CD14-positive monocyte (primary cell): ENCODE data around the gene DHRS12. TPM values are rescaled to one million over a fixed set of nuclear protein-coding genes. Genes with fewer than 3 reads are reported as not detected.

Source experiments
- DNase-seq, 3 donors: peaks; one replicate each; pipeline ENCODE4 v3.0.0-alpha.2; 2011 to 2022
- H2AFZ ChIP-seq: 2 replicates; pipeline ENCODE4 v1.6.0; 2012; ENCODE audit warnings: mild to moderate bottlenecking, low read depth, low read length, inconsistent platforms; ENCODE audit not compliant: insufficient read depth, poor library complexity, severe bottlenecking
- H3K27ac ChIP-seq, 2 donors: 1 replicate in 1 of 2; 2 replicates in 1 of 2; pipeline ENCODE4 v1.5.1; 2012 to 2013; ENCODE audit warnings: low read length in 2 of 2, control low read depth in 1 of 2, inconsistent platforms in 1 of 2, low read depth in 1 of 2, mild to moderate bottlenecking in 1 of 2
- H3K27me3 ChIP-seq, 2 donors: one replicate each; pipeline versions ENCODE4 v1.6.0 to v1.6.1; 2011 to 2013; ENCODE audit warnings: low read length in 2 of 2; ENCODE audit not compliant: control insufficient read depth in 2 of 2, insufficient read depth in 2 of 2
- H3K36me3 ChIP-seq, 2 donors: replicated peaks in 1 of 2; 1 replicate in 1 of 2; 2 replicates in 1 of 2; pipeline versions ENCODE4 v1.5.1 to v1.6.1; 2012 to 2013; ENCODE audit warnings: low read length in 2 of 2, control low read depth in 1 of 2, inconsistent platforms in 1 of 2, mild to moderate bottlenecking in 1 of 2; ENCODE audit not compliant: insufficient read depth in 2 of 2, control insufficient read depth in 1 of 2
- H3K4me1 ChIP-seq, 2 donors: 1 replicate in 1 of 2; 2 replicates in 1 of 2; pipeline versions ENCODE4 v1.5.1 to v1.6.1; 2012 to 2013; ENCODE audit warnings: low read length in 2 of 2, control low read depth in 1 of 2, inconsistent platforms in 1 of 2, mild to moderate bottlenecking in 1 of 2, moderate library complexity in 1 of 2; ENCODE audit not compliant: insufficient read depth in 2 of 2, control insufficient read depth in 1 of 2
- H3K4me2 ChIP-seq: replicated peaks from 2 replicates; pipeline ENCODE3; 2012; ENCODE audit warnings: low read length, moderate library complexity, mild to moderate bottlenecking; ENCODE audit not compliant: poor library complexity, severe bottlenecking; ENCODE audit errors: extremely low read depth
- H3K4me3 ChIP-seq, 3 experiments: fragments of 200-600 bp in 1 of 3; sonication (generic) in 1 of 3; replicated peaks in 1 of 3; 1 replicate in 2 of 3; 2 replicates in 1 of 3; pipeline ENCODE4 v1.5.1; 2011 to 2013; ENCODE audit warnings: low read length in 3 of 3, mild to moderate bottlenecking in 3 of 3, control low read depth in 2 of 3, low read depth in 2 of 3, inconsistent platforms in 1 of 3, moderate library complexity in 1 of 3
- H3K79me2 ChIP-seq: 2 replicates; pipeline ENCODE4 v1.6.0; 2012; ENCODE audit warnings: mild to moderate bottlenecking, control low read depth, inconsistent platforms, low read length, moderate library complexity; ENCODE audit not compliant: insufficient read depth
- H3K9ac ChIP-seq: 2 replicates; pipeline ENCODE4 v1.6.0; 2017; ENCODE audit warnings: low read length, mild to moderate bottlenecking; ENCODE audit not compliant: insufficient read depth, poor library complexity, severe bottlenecking
- H3K9me3 ChIP-seq, 2 donors: replicated peaks in 1 of 2; 1 replicate in 1 of 2; 2 replicates in 1 of 2; pipeline versions ENCODE4 v1.5.1 to v1.6.1; 2012 to 2013; ENCODE audit warnings: low read length in 2 of 2, control low read depth in 1 of 2; ENCODE audit not compliant: control insufficient read depth in 1 of 2, insufficient read depth in 1 of 2
- H4K20me1 ChIP-seq: 2 replicates; pipeline ENCODE4 v1.6.0; 2012; ENCODE audit warnings: mild to moderate bottlenecking, low read length, control low read depth, moderate library complexity; ENCODE audit not compliant: insufficient read depth
- H3K27ac Mint-ChIP-seq, 7 donors: one replicate each; pipeline ENCODE4 v1.8.0; 2020; ENCODE audit warnings: mild to moderate bottlenecking in 7 of 7, mixed read lengths in 7 of 7, moderate library complexity in 6 of 7, inconsistent platforms in 2 of 7
- H3K27me3 Mint-ChIP-seq, 3 donors: one replicate each; pipeline ENCODE4 v1.8.0; 2021 to 2022; ENCODE audit warnings: low read depth in 3 of 3, mild to moderate bottlenecking in 3 of 3, mixed read lengths in 3 of 3, moderate library complexity in 3 of 3, inconsistent platforms in 1 of 3
- H3K36me3 Mint-ChIP-seq, 2 donors: one replicate each; pipeline ENCODE4 v1.8.0; 2020; ENCODE audit warnings: mixed read lengths in 2 of 2, inconsistent platforms in 1 of 2, mild to moderate bottlenecking in 1 of 2
- H3K4me1 Mint-ChIP-seq: one replicate; pipeline ENCODE4 v1.8.0; 2020; ENCODE audit warnings: mild to moderate bottlenecking, mixed read lengths
- H3K4me3 Mint-ChIP-seq, 2 donors: one replicate each; pipeline ENCODE4 v1.8.0; 2020; ENCODE audit warnings: mild to moderate bottlenecking in 2 of 2, mixed read lengths in 2 of 2, moderate library complexity in 1 of 2
- H3K9me3 Mint-ChIP-seq, 7 donors: one replicate each; pipeline ENCODE4 v1.8.0; 2020 to 2022; ENCODE audit warnings: mixed read lengths in 7 of 7, mild to moderate bottlenecking in 6 of 7, moderate library complexity in 6 of 7, inconsistent platforms in 2 of 7
- WGBS: methylation state at CpG from one replicate; pipeline ENCODE4 v1.1.5; 2013; ENCODE audit warnings: missing lambda C conversion rate; ENCODE audit not compliant: insufficient coverage; 5-methylcytosine and 5-hydroxymethylcytosine counted together
- intact Hi-C, 2 donors: fragments of 100-400 bp; cut with micrococcal nuclease; formaldehyde crosslinking; loops; one replicate each; pipeline versions ENCODE4 v1.15.0 to v1.15.1; 2023
- polyA plus RNA-seq, 3 donors: library from polyadenylated mRNA; depleted of rRNA in 1 of 3; unstranded in 2 of 3; stranded (reverse) in 1 of 3; fragments of 300-500 nt in 2 of 3; fragments of >200 nt in 1 of 3; fragmentation: Illumina TruSeq in 2 of 3; gene quantifications; 1 replicate in 2 of 3; 2 replicates in 1 of 3; pipeline ENCODE4 v1.2.3, GENCODE V29; 2012 to 2021
- TF ChIP-seq, protein P1 (sequence below): fragments of 200-600 bp; IDR thresholded peaks from one replicate; pipeline ENCODE4 v1.8.0; 2022; ENCODE audit warnings: antibody characterized with exemption, mild to moderate bottlenecking

Gene DHRS12
- polyA plus RNA-seq, 3 donors, result 7.6 to 20.2 (median 20.0) TPM

DNA sequence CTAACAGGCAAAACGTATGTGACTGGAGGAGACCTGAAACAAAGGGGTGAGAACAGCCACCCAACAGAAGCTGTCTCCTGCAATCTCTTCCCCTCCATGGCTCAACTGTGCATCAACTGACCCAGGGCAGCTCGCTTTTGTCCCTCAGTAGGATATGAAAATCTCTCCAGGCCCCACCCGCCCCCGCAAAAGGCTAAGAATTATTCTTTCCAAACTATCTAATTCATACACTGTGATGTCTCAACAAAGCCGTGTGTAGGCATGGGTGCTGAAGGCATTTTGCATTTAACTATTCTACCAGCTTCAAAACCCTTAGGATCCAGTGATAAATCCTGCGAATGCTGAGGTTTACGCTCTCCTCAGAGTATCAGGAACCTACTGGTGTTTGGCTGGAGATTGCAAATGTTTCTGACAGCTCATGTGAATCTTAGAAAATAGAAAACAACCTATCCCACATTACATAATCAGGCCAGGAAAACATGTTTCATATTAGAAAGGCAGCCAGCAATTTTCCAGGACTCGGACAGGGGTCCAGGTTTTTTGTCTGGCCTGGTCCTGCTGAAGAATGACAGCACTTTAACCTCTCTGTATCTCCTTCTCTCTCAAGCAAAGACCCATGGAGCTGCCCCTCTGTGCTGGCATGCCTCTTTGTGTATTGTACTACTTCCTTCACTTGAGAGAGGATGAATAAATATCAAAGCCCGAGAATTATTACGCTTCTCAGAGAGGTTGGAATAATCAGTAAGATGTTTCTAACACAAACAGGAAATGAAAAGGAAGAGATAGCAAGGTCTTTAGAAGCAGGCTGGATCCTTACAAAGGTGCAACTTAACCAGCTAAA lies 17.3 kb downstream of the DHRS12 start:
- Histone ChIP-seq H3K36me3 (peaks cover 0 to 2% of the 10 kb centered on the region in 2 donors), H3K4me3 (no peak overlapping the region), H3K4me2 (no peak overlapping the region), H3K9me3 (no peaks in the 10 kb centered on the region), H3K9ac (no peak overlapping the region), H3K4me1 (no peaks in the 10 kb centered on the region), H3K27me3 (no peaks in the 10 kb centered on the region), H4K20me1 (no peaks in the 10 kb centered on the region), H3K79me2 (no peaks in the 10 kb centered on the region), H3K27ac (no peak overlapping the region), H2AFZ (no peak overlapping the region)
- peak overlapping the region in 1 of 7 donors; percentile 36 for H3K27ac Mint-ChIP-seq
- intact Hi-C loops, result no loop called here
- no peaks in the 10 kb centered on the region for H3K9me3 Mint-ChIP-seq
- WGBS, result 93% methylated on average over 5 of the region's 10 CpGs
- H3K4me3 Mint-ChIP-seq, result no peak overlapping the region
- DNase-seq, result no peak
- peaks cover 3% of the 10 kb centered on the region for H3K4me1 Mint-ChIP-seq
- H3K27me3 Mint-ChIP-seq, result peaks cover 0 to 3% (median 0%) of the 10 kb centered on the region in 3 donors
- TF ChIP-seq, protein P1, sequence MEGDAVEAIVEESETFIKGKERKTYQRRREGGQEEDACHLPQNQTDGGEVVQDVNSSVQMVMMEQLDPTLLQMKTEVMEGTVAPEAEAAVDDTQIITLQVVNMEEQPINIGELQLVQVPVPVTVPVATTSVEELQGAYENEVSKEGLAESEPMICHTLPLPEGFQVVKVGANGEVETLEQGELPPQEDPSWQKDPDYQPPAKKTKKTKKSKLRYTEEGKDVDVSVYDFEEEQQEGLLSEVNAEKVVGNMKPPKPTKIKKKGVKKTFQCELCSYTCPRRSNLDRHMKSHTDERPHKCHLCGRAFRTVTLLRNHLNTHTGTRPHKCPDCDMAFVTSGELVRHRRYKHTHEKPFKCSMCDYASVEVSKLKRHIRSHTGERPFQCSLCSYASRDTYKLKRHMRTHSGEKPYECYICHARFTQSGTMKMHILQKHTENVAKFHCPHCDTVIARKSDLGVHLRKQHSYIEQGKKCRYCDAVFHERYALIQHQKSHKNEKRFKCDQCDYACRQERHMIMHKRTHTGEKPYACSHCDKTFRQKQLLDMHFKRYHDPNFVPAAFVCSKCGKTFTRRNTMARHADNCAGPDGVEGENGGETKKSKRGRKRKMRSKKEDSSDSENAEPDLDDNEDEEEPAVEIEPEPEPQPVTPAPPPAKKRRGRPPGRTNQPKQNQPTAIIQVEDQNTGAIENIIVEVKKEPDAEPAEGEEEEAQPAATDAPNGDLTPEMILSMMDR, result no peak
- peaks cover 18% of the 10 kb centered on the region in 2 donors for H3K36me3 Mint-ChIP-seq

DNA sequence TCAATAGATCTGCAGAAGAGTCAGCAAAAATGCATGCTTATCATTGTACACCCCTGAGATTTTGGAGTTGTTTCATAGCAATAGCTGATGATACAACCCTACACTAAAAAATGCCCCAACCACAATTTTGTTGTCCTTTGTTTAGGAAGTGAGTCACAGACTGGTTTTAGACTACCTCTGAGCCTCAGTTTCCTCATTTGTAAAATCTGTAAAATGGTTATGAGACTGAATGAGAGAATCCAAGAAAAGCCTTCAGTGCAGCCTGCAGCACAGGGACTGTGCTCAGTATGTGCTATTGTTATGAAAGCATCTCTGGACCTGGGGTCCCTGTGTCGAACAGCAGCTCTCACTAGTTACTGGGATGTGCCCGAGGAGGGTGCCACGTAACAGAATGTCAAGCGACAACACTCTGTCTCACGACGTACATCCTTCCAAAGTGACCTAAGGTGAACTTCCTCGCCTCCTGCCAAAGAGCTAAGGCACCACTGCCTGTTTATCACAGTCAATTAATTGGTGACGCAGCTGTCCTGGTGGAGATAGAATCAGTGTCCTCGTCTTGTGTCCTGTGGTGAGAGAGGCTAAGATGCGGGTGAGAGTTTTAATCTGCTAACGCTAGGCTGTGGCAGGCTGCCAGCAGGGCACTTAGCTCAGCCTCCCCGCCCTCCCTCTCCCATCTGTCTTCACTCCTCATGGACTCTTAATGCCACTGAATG lies 18.1 kb downstream of the DHRS12 start:
- H3K4me3 ChIP-seq, result no peak overlapping the region
- intact Hi-C loops, result no loop called here
- H4K20me1 ChIP-seq, result no peaks in the 10 kb centered on the region
- Mint-ChIP-seq H3K4me3 (no peak overlapping the region), H3K27ac (peak overlapping the region in 1 of 7 donors; percentile 36), H3K9me3 (no peaks in the 10 kb centered on the region), H3K4me1 (peaks cover 3% of the 10 kb centered on the region), H3K27me3 (peaks cover 0 to 3% (median 0%) of the 10 kb centered on the region in 3 donors), H3K36me3 (peaks cover 14 to 17% of the 10 kb centered on the region in 2 donors)
- no peak overlapping the region for H3K4me2 ChIP-seq
- TF ChIP-seq, protein P1, result no peak
- H3K9me3 ChIP-seq, result no peaks in the 10 kb centered on the region
- H3K27me3 ChIP-seq, result no peaks in the 10 kb centered on the region
- H3K36me3 ChIP-seq, result no peaks in the 10 kb centered on the region
- DNase-seq, result no peak
- no peaks in the 10 kb centered on the region for H3K79me2 ChIP-seq
- WGBS, result 51% methylated on average over 9 of the region's 12 CpGs
- no peaks in the 10 kb centered on the region for H3K4me1 ChIP-seq
- no peak overlapping the region for H3K9ac ChIP-seq
- no peak overlapping the region for H3K27ac ChIP-seq
- H2AFZ ChIP-seq, result no peak overlapping the region
